GM23248 (cell line): Measurements from ENCODE around the gene RFNG.

Experiments used
- EZH2 ChIP-seq: fragments of 200-600 bp; sonication (generic); IDR thresholded peaks from 2 replicates; pipeline ENCODE4 v1.6.1; 2018; ENCODE audit warnings: antibody characterized with exemption, mild to moderate bottlenecking; ENCODE audit not compliant: insufficient read depth, poor library complexity, severe bottlenecking
- EZH2phosphoT487 ChIP-seq: fragments of 200-600 bp; sonication (generic); IDR thresholded peaks from 2 replicates; pipeline ENCODE4 v1.6.1; 2018; ENCODE audit warnings: antibody characterized with exemption, moderate library complexity, mild to moderate bottlenecking, low read depth; ENCODE audit not compliant: insufficient read depth

- TF ChIP-seq EZH2 (no peak), EZH2phosphoT487 (no peak)
Measured at GRCh38 chr17:82092094-82092586, 40.5 kb upstream of the RFNG start.
